Mesothelial cell of epicardium (in vitro differentiated cells): ENCODE data around the gene BOD1L1. TPM values are rescaled to one million over a fixed set of nuclear protein-coding genes. Genes with fewer than 3 reads are reported as not detected.

ENCODE experiments used
- DNase-seq, 2 experiments: peaks; one replicate each; pipeline ENCODE4 v3.0.0; 2021; ENCODE audit warnings: low spot score in 2 of 2; ENCODE audit not compliant: unreplicated experiment in 2 of 2
- H3K27ac Mint-ChIP-seq: 2 replicates; pipeline ENCODE4 v1.8.0; 2021; ENCODE audit warnings: mixed read lengths
- H3K27me3 Mint-ChIP-seq: 2 replicates; pipeline ENCODE4 v1.8.0; 2021; ENCODE audit warnings: low read depth, mixed read lengths
- H3K36me3 Mint-ChIP-seq: 2 replicates; pipeline ENCODE4 v1.8.0; 2021; ENCODE audit warnings: mixed read lengths
- H3K4me1 Mint-ChIP-seq: 2 replicates; pipeline ENCODE4 v1.8.0; 2021; ENCODE audit warnings: mixed read lengths
- H3K4me3 Mint-ChIP-seq: 2 replicates; pipeline ENCODE4 v1.8.0; 2021; ENCODE audit warnings: mild to moderate bottlenecking, moderate library complexity, mixed read lengths
- H3K9me3 Mint-ChIP-seq: 2 replicates; pipeline ENCODE4 v1.8.0; 2021; ENCODE audit warnings: mixed read lengths
- total RNA-seq: library from RNA; stranded (reverse); gene quantifications from 3 replicates; pipeline ENCODE4 v1.2.1, GENCODE V29; 2021
- TF ChIP-seq, protein P1 (sequence below): fragments of 200-600 bp; sonication (generic); IDR thresholded peaks from one replicate; pipeline ENCODE4 v1.5.0; 2021; ENCODE audit warnings: antibody characterized with exemption; ENCODE audit not compliant: unreplicated experiment

The BOD1L1 gene
- total RNA-seq, 1 donor from 2014 or later: 56.8 TPM

DNA sequence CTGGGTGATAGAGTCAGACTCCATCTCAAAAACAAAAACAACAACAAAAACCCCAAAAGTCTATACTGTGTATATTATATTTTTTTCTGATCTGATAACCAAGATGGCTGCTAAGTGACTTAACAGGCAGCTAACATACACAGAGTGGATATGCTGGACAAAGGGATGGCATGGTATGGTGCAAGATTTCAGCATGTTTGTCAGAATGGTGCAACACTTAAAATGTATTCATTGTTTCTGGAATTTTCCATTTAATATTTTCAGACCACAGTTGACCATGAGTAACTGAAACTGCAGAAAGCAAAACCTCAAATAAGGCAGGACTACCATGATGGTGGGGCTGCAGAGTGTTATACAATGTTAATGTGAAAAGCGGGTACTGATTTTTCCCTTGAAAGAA lies 6.1 kb upstream of the BOD1L1 start:
- H3K36me3 Mint-ChIP-seq: no peaks in the 10 kb centered on the region
- H3K4me3 Mint-ChIP-seq: no peak overlapping the region
- no peaks in the 10 kb centered on the region for H3K9me3 Mint-ChIP-seq
- H3K4me1 Mint-ChIP-seq: peaks cover 2% of the 10 kb centered on the region
- TF ChIP-seq, protein P1, sequence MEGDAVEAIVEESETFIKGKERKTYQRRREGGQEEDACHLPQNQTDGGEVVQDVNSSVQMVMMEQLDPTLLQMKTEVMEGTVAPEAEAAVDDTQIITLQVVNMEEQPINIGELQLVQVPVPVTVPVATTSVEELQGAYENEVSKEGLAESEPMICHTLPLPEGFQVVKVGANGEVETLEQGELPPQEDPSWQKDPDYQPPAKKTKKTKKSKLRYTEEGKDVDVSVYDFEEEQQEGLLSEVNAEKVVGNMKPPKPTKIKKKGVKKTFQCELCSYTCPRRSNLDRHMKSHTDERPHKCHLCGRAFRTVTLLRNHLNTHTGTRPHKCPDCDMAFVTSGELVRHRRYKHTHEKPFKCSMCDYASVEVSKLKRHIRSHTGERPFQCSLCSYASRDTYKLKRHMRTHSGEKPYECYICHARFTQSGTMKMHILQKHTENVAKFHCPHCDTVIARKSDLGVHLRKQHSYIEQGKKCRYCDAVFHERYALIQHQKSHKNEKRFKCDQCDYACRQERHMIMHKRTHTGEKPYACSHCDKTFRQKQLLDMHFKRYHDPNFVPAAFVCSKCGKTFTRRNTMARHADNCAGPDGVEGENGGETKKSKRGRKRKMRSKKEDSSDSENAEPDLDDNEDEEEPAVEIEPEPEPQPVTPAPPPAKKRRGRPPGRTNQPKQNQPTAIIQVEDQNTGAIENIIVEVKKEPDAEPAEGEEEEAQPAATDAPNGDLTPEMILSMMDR: no peak
- peaks cover 14% of the 10 kb centered on the region for H3K27me3 Mint-ChIP-seq
- H3K27ac Mint-ChIP-seq: no peak overlapping the region
- no peak for DNase-seq

DNA sequence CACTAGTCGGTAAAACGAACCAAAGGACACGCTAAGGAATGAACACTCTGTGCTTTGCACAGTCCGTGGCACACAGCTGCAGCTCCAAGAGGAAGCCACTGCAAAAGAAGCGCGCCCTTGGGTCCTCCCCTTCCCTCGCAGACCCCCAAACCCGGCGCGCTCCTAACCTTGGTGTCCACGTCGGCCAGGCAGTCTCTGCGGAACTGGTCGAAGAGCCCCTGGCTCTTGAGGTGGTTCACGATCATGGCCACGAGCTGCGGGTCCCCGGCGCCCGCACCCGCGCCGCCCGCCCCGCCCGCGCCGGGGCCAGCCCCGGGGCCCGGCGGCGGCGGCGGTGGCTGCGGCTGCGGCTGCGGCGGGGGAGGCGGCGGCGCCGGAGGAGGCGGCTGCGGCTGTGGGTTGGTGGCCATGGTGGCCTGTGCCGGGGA lies 333 bp downstream of the BOD1L1 start:
- H3K36me3 Mint-ChIP-seq: no peaks in the 10 kb centered on the region
- no peaks in the 10 kb centered on the region for H3K27me3 Mint-ChIP-seq
- no peak for DNase-seq
- peaks cover 23% of the 10 kb centered on the region for H3K4me1 Mint-ChIP-seq
- peak overlapping the region; percentile 99 for H3K27ac Mint-ChIP-seq
- TF ChIP-seq, protein P1: no peak
- peak overlapping the region; percentile 93 for H3K4me3 Mint-ChIP-seq
- H3K9me3 Mint-ChIP-seq: no peaks in the 10 kb centered on the region

DNA sequence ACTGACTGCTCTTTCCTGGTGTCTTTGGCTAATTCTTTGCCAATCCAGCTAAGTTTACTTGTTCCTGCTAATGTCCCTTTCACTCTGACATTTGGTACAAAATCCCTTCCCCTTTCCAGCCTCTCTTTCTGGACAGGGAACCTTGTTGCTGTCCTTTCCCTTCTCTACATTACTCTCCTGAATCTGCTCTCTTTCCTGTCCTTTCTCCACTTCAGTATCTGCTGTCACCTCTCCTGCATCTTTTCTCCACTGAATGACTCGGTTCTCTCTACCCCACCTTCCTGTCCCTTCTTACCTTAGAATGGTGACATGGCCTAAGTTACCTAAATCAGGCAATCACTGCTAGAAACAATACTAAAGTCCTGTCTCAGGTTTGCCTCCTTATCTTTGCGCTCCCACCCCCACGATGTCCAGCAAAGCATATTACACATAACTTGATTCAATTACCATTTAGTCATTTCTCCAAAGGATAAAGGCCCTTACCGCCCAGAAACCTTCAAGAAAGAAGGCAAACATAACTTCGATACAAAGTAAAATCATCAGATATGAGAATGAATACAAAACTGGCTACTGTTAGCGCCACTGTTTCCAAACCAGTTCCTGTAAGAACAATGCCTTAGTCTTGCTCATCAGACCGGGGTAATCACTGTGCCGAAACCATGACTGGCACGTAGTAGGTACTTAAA lies 890 bp downstream of the BOD1L1 start:
- peak overlapping the region; percentile 86 for H3K4me3 Mint-ChIP-seq
- DNase-seq: no peak
- no peaks in the 10 kb centered on the region for H3K27me3 Mint-ChIP-seq
- peak overlapping the region; percentile 39 for H3K27ac Mint-ChIP-seq
- H3K4me1 Mint-ChIP-seq: peaks cover 23% of the 10 kb centered on the region
- no peaks in the 10 kb centered on the region for H3K36me3 Mint-ChIP-seq
- TF ChIP-seq, protein P1: no peak
- H3K9me3 Mint-ChIP-seq: no peaks in the 10 kb centered on the region

DNA sequence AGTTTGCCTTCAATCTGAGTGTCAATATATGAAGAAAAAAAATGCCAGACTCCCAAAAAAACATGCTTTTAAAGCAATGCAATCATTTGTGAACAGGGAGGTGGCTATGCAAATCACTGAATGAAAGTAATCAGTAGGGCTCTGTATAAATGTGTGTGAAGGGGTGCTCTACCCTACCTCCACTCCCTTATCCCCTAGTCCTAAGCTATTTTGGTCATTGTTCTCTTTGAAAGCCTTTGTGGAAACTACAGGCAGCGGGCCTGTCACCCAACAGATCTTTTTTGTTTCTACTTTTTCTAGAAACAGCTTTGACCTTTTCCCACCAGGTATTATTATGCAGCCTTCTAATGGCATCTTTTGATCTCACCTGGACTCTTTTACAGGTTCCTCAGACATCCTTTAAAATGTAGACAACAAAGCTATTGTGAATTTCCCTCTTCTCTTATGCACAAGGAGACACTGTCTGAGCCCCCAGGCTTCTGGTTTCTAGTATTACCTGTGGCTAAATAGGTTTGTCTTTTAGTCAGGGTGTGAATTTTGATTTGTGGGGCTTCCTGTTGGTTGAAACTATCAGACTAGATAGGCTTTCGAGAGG lies 9.2 kb downstream of the BOD1L1 start:
- DNase-seq: no peak
- H3K9me3 Mint-ChIP-seq: no peaks in the 10 kb centered on the region
- no peak overlapping the region for H3K4me3 Mint-ChIP-seq
- H3K4me1 Mint-ChIP-seq: no peaks in the 10 kb centered on the region
- H3K36me3 Mint-ChIP-seq: peaks cover 23% of the 10 kb centered on the region
- H3K27ac Mint-ChIP-seq: no peak overlapping the region
- no peaks in the 10 kb centered on the region for H3K27me3 Mint-ChIP-seq
- TF ChIP-seq, protein P1: no peak

DNA sequence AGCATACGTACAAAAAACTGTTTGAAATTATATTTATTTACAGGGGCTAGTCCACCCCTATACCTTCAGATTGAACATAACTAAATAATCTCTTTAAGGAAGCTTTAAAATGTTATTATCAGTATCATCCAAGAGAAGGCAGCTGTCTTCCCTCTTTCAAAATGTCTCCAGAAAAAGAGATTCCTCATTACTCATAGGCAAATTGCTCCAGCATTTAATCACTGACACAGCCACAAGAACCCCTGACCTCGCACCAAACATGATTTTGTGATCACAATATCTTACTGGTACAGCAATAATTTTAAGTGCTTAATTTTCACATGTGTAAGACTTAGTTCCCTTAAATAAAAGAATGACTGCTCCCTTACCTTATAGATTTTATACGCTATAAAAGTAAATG lies 9.7 kb downstream of the BOD1L1 start:
- peaks cover 24% of the 10 kb centered on the region for H3K36me3 Mint-ChIP-seq
- no peak overlapping the region for H3K4me3 Mint-ChIP-seq
- no peaks in the 10 kb centered on the region for H3K27me3 Mint-ChIP-seq
- no peaks in the 10 kb centered on the region for H3K9me3 Mint-ChIP-seq
- TF ChIP-seq, protein P1: no peak
- no peak overlapping the region for H3K27ac Mint-ChIP-seq
- no peak for DNase-seq
- no peaks in the 10 kb centered on the region for H3K4me1 Mint-ChIP-seq
